Endothelial cell of umbilical vein (primary cell): ENCODE data around the gene PSMD5. TPM values are rescaled to one million over a fixed set of nuclear protein-coding genes. Genes with fewer than 3 reads are reported as not detected.

ENCODE experiments used
- BruUV-seq: library from RNA; stranded (reverse); fragments of 400-500 nt; replicated peaks from 2 replicates; lab custom pipeline; 2021; lab: Mats Ljungman, UMichigan
- CTCF ChIA-PET: fragments of 300-600, 350-600 bp; sonication (Branson Sonifier 250); formaldehyde crosslinking; loops from one replicate; lab custom pipeline; 2021; ENCODE audit warnings: antibody characterized with exemption, inconsistent platforms; lab: Charles Lee
- POLR2A ChIA-PET: fragments of 300-600, 350-600 bp; sonication (Branson Sonifier 250); formaldehyde crosslinking; loops from one replicate; lab custom pipeline; 2021; ENCODE audit warnings: antibody characterized with exemption, inconsistent platforms; lab: Charles Lee
- DNase-seq: peaks from one replicate; pipeline ENCODE4 v3.0.0-alpha.2; 2011; ENCODE audit warnings: low read depth, low spot score
- FAIRE-seq: peaks from 2 replicates; lab custom pipeline; 2011; peaks lifted over from hg19 to GRCh38; lab: Jason Lieb, UNC
- H2AFZ ChIP-seq: 2 replicates; pipeline ENCODE4 v1.6.0; 2012; ENCODE audit warnings: low read depth, low read length, control low read depth, inconsistent platforms
- H3K27ac ChIP-seq: 2 replicates; pipeline ENCODE4 v1.5.1; 2011; ENCODE audit warnings: low read depth, mild to moderate bottlenecking, control low read depth, low read length, moderate library complexity; ENCODE audit not compliant: insufficient read depth
- H3K27me3 ChIP-seq, 2 experiments: 2 replicates each; pipeline versions ENCODE4 v1.6.0 to v1.6.1; 2011; ENCODE audit warnings: low read length in 2 of 2, mixed read lengths in 1 of 2; ENCODE audit not compliant: control insufficient read depth in 2 of 2, insufficient read depth in 2 of 2
- H3K36me3 ChIP-seq, 2 experiments: 2 replicates in 1 of 2; 3 replicates in 1 of 2; pipeline ENCODE4 v1.5.1; 2011; ENCODE audit warnings: low read length in 2 of 2, mild to moderate bottlenecking in 1 of 2, moderate library complexity in 1 of 2; ENCODE audit not compliant: control insufficient read depth in 2 of 2, insufficient read depth in 2 of 2; ENCODE audit errors: extremely low read depth in 1 of 2
- H3K4me1 ChIP-seq: 3 replicates; pipeline ENCODE4 v1.5.1; 2011; ENCODE audit warnings: mild to moderate bottlenecking, low read length; ENCODE audit not compliant: control insufficient read depth, insufficient read depth; ENCODE audit errors: extremely low read depth
- H3K4me2 ChIP-seq: 2 replicates; pipeline ENCODE4 v1.6.1; 2011; ENCODE audit warnings: low read length, control low read depth, mixed read lengths; ENCODE audit not compliant: insufficient read depth
- H3K4me3 ChIP-seq, 3 experiments: fragments of 200-600 bp in 1 of 3; sonication (generic), shearing (Covaris generic) in 1 of 3; replicated peaks in 1 of 3; 2 replicates each; pipeline ENCODE4 v1.5.1; 2011 to 2016; ENCODE audit warnings: control low read depth in 3 of 3, low read length in 3 of 3, mild to moderate bottlenecking in 2 of 3, inconsistent platforms in 1 of 3, low read depth in 1 of 3, moderate library complexity in 1 of 3; ENCODE audit not compliant: insufficient read depth in 1 of 3
- H3K79me2 ChIP-seq: 2 replicates; pipeline ENCODE4 v1.6.0; 2012; ENCODE audit warnings: low read length, inconsistent platforms; ENCODE audit not compliant: control insufficient read depth, insufficient read depth
- H3K9ac ChIP-seq: replicated peaks from 2 replicates; pipeline ENCODE3; 2011; ENCODE audit warnings: low read length, control low read depth; ENCODE audit not compliant: insufficient read depth; ENCODE audit errors: extremely low read depth
- H3K9me1 ChIP-seq: replicated peaks from 3 replicates; pipeline ENCODE4 v1.6.0; 2011; ENCODE audit warnings: mild to moderate bottlenecking, low read length; ENCODE audit not compliant: control insufficient read depth, insufficient read depth; ENCODE audit errors: extremely low read depth
- H3K9me3 ChIP-seq: replicated peaks from 2 replicates; pipeline ENCODE4 v1.5.1; 2012; ENCODE audit warnings: low read length, inconsistent platforms; ENCODE audit not compliant: control insufficient read depth, insufficient read depth
- H4K20me1 ChIP-seq: replicated peaks from 2 replicates; pipeline ENCODE3; 2011; ENCODE audit warnings: mild to moderate bottlenecking, low read length; ENCODE audit not compliant: control insufficient read depth, insufficient read depth; ENCODE audit errors: extremely low read depth
- CTCF ChIP-seq, 2 donors: IDR thresholded peaks; 1 replicate in 1 of 2; 2 replicates in 1 of 2; pipeline ENCODE4 v1.5.1; 2011; ENCODE audit warnings: low read length in 2 of 2, mild to moderate bottlenecking in 2 of 2, moderate library complexity in 2 of 2, control low read depth in 1 of 2, inconsistent platforms in 1 of 2, low read depth in 1 of 2; ENCODE audit not compliant: insufficient read depth in 1 of 2; ENCODE audit errors: extremely low read depth in 1 of 2
- EZH2 ChIP-seq: IDR thresholded peaks from 2 replicates; pipeline ENCODE4 v1.6.1; 2012; ENCODE audit warnings: borderline replicate concordance, low read depth, mild to moderate bottlenecking, moderate library complexity, low read length, inconsistent platforms; ENCODE audit not compliant: severe bottlenecking
- FOS ChIP-seq: IDR thresholded peaks from 2 replicates; pipeline ENCODE4 v1.6.1; 2011; ENCODE audit warnings: mild to moderate bottlenecking, low read length, moderate library complexity, borderline replicate concordance; ENCODE audit not compliant: insufficient read depth
- GATA2 ChIP-seq: IDR thresholded peaks from 2 replicates; pipeline ENCODE4 v1.7.0; 2011; ENCODE audit warnings: low read depth, mild to moderate bottlenecking, moderate library complexity, mixed read lengths, low read length; ENCODE audit not compliant: insufficient read length, insufficient read depth
- JUN ChIP-seq: IDR thresholded peaks from 2 replicates; pipeline ENCODE4 v1.6.1; 2011; ENCODE audit warnings: borderline replicate concordance, low read depth; ENCODE audit not compliant: insufficient read length, insufficient read depth
- MAX ChIP-seq: IDR thresholded peaks from 2 replicates; pipeline ENCODE4 v1.6.1; 2011; ENCODE audit not compliant: insufficient read depth, insufficient read length
- POLR2A ChIP-seq: IDR thresholded peaks from 2 replicates; pipeline ENCODE4 v1.6.1; 2012; ENCODE audit warnings: low read depth, mild to moderate bottlenecking, control low read depth, low read length
- POLR2AphosphoS5 ChIP-seq: IDR thresholded peaks from 2 replicates; pipeline ENCODE4 v1.6.1; 2012; ENCODE audit warnings: low read depth, mild to moderate bottlenecking, control low read depth, low read length, moderate library complexity; ENCODE audit not compliant: insufficient read depth
- dilution Hi-C: fragments of 300-500 bp; cut with MboI; formaldehyde crosslinking; loops from one replicate; pipeline ENCODE4 v1.15.0; 2019; ENCODE audit warnings: low sequenced_read_pairs; ENCODE audit not compliant: extremely low pct_ligation_motif_present
- intact Hi-C: fragments of 100-400 bp; cut with micrococcal nuclease; formaldehyde crosslinking; loops from one replicate; pipeline ENCODE4 v1.10.0; 2022
- polyA plus RNA-seq, 4 experiments: library from polyadenylated mRNA; depleted of rRNA in 3 of 4; stranded (reverse) in 3 of 4; unstranded in 1 of 4; fragments of >200 nt; gene quantifications; 2 replicates each; pipeline versions ENCODE4 v1.2.1 to v1.2.3, GENCODE V29; 2011 to 2012; ENCODE audit warnings: missing spikeins in 1 of 4
- total RNA-seq: library from RNA; stranded (reverse); gene quantifications from 2 replicates; pipeline ENCODE4 v1.2.3, GENCODE V29; 2021

PSMD5 gene
- total and polyA plus RNA-seq, 2 donors (not counting 3 experiments of a cell fraction or from before 2014, with no cell fraction given), result 20.4 to 70.2 TPM

GRCh38 chr9:120832807-120833206 lies 9.9 kb downstream of the PSMD5 start:
- BruUV-seq, result no TSS peak
- dilution Hi-C loops, result no loop called here
- intact Hi-C loops, result no loop called here
- H3K9me1 ChIP-seq, result no peaks in the 10 kb centered on the region
- DNase-seq, result no peak
- peaks cover 7% of the 10 kb centered on the region for H3K79me2 ChIP-seq
- H3K9ac ChIP-seq, result no peak overlapping the region
- H3K36me3 ChIP-seq, result peaks cover 16 to 21% of the 10 kb centered on the region in 2 experiments
- H3K9me3 ChIP-seq, result no peaks in the 10 kb centered on the region
- no peak overlapping the region for H3K27ac ChIP-seq
- no peak overlapping the region for H2AFZ ChIP-seq
- no peak for FAIRE-seq
- no peak for TF ChIP-seq MAX
- TF ChIP-seq FOS, result no peak
- TF ChIP-seq JUN, result no peak
- TF ChIP-seq POLR2A, result no peak
- TF ChIP-seq POLR2AphosphoS5, result no peak
- TF ChIP-seq GATA2, result no peak
- TF ChIP-seq EZH2, result no peak
- TF ChIP-seq CTCF (IDR thresholded peaks at IDR 0.05; ENCODE audit: extremely low read depth in 1 of 2, insufficient read depth in 1 of 2, low read depth in 1 of 2, low read length in 2 of 2), result no peak
- ChIA-PET POLR2A (no interaction called here), CTCF (interaction anchor here (0.6 to 1.7 kb wide), 3 partner anchors 86 to 218 kb away, joined by 3 to 5 read pairs (median 4); no protein-coding TSS in a partner anchor)
- no peak overlapping the region for H3K4me2 ChIP-seq
- H4K20me1 ChIP-seq, result no peaks in the 10 kb centered on the region
- H3K27me3 ChIP-seq, result no peaks in the 10 kb centered on the region
- no peak overlapping the region for H3K4me3 ChIP-seq
- H3K4me1 ChIP-seq, result no peaks in the 10 kb centered on the region
